DLD1 (cell line): ENCODE data around the gene ZNF691.

Experiments used
- in situ Hi-C: cut with HindIII; loops from 2 replicates; pipeline ENCODE4 v1.10.0; 2017; ENCODE audit warnings: low sequenced_read_pairs

Gene ZNF691

DNA sequence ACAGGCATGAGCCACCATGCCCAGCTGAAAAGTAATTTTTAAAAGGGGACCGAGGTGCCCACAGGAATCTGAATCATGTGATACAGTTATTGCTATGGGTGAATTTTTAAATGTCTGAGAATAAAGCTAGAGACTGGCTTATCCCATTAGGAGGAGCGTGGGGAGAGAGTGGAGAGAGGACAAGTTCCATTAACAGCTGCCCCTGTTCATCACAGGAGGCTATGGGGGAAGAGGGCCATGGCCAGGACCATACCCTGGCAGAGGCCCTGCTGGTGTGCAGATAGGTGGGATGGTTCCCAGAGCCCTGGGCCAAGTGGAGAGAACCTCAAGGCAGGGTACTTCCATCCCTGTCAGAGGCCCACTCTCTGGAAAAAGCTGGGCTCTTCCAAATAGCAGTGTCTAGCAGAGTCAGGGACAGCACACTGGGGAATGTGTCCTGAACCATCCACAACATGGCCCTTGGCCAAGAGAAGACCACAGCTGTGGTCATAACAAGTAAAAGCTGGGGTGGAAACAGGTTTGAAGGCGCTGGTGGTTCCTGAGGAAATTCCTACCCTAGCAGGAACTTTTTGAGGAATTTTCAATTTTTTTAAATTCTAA, 13.7 kb upstream of the ZNF691 start:
- in situ Hi-C loops: no loop called here

DNA sequence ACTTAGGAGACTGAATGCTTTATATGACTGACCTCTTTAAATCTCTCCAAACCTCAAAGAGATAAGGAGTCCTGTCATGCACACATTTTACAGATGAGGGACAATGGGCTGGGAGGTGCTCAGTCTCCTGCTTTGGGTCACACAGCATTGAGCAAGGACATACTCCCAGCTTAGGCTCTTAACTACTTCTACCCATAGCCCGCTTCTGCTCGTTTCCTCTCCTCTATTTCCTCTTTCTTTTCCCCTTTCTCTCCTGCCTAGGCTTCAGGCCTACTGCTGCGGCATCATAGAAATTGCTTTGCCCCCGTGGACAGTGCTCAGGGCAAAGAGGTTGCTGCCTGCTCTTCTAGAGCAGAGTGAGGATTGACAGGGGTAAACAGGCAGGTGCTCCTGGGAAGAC, 12.4 kb upstream of the ZNF691 start:
- in situ Hi-C loops: no loop called here

GRCh38 chr1:42834803-42835202, 11.6 kb upstream of the ZNF691 start:
- in situ Hi-C loops: no loop called here

DNA sequence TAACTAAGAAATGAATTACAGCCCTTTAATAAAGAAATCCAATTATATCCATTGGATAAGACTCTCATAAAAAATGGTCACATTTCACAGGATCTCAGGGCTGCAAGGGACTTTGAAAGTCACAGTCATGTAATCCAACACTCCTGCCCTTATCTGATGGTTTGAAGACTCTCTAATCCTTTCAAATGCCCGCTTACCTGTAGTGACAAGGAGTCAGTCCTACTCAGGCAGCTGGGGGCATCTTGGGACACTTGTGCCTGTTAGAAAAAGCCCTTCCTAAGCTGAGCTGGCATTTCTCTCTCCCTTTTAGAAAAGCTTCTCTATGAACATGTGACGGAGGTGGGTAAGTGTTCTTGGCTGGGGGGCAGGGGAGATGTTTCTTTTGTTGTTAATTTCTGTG, 11.0 kb upstream of the ZNF691 start:
- in situ Hi-C loops: no loop called here

- in situ Hi-C loops: no loop called here
These were observed 8.7 kb upstream of the ZNF691 start for GRCh38 chr1:42837709-42838108.

DNA sequence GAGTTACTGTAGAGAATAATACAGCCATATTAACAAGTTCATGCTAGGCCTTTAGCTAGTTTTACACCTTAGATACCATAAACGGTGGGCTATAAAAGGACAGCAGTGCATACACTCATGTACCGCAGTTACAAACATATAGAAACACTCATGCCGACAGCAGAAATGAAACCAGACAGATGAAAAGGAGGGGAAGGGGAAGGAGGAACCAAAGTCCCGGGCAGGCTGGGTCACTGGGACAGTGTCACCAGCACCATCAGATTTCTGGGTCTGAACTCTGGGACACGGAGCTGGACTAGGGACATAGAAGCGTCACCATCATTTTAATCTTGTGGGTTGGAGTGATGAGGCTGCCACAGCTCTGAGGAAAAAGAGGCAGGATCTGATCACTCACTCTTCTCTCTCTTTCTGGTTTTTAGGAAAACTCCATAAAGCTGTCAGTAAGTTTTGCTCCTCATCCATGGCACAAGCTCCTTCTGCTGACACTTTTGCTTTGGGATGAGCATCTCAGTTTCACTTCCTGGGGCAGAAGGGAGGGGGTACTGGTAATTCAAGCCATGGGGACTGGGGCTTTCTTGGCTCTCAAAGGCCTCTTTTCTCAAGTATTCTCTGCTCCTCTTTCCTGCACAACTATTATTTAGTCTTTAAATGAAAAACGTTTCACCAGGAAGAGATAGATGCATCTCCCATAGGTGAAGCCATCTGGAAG, 7.8 kb upstream of the ZNF691 start:
- in situ Hi-C loops: no loop called here

GRCh38 chr1:42841010-42841409, 5.4 kb upstream of the ZNF691 start:
- in situ Hi-C loops: no loop called here

DNA sequence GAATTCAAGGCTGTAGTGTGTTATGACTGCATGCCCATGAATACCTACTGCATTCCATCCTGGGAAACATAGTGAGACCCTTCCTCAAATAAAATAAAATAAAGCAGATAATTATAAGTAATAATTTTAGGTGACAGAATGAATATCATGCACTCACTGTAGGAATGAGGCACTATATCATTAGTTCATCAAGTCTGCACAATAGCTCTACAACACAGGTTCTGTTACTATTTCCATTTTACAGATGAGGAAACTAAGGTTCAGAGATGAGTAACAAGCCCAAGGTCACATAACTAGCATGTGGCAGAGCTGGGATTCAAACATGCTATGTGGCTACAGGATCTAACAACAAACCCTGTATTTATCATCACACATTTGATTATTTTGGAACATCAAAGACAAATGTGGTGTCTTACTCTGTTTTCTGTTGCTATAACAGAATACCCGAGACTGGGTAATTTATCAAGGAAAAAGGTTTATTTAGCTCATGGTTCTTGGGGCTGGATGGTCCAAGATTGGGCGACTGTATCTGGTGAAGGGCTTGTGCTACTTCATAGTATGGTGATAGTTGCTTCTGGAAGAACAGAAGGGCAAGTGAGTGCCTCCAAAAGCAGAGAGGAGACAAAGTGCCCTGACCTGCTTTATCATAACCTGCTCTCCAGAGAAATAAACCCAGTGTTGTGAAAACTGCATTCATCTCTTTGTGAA, 4.8 kb upstream of the ZNF691 start:
- in situ Hi-C loops: no loop called here

DNA sequence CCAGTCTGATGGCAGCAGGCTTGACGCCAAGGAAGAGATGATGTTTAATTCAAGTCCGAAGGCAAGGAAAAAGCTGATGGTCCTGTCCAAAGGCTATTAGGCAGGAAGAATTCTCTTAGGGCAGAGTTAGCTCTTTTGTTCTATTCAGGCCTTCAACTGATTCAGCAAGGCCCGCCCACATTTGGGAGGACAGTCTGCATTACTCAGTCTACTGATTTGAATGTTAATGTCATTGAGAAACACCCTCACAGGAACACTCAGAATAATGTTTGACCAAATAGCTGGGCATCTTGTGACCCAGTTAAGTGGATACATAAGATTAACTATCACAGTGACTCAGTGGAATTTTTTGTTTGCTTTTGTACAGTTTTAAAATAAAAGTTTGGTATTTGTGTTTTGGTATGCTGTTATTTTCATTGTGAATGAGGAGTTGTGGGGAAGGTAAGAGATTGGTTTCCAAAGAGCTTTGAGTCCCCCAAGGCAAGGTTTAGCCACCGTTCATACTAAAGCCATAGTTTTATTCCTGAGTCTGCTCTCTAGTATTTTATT, 1.7 kb upstream of the ZNF691 start:
- in situ Hi-C loops: no loop called here

DNA sequence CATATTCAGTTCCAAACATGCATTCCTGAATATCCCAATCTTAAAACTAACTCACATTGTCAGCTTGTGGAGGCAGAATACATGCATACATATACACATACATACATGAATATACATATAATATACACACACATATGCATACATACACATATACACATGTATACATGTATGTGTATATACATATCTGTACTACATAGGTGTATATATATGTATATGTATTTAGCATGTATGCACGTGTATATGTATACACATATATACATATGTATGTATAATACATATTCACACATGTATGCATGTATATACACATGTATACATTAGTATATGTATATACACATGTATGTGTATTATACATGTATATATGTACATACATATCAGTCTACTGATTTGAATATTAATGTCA, 1.2 kb upstream of the ZNF691 start:
- in situ Hi-C loops: no loop called here

- in situ Hi-C loops: no loop called here
These were observed 552 bp upstream of the ZNF691 start for GRCh38 chr1:42845866-42846256.

DNA sequence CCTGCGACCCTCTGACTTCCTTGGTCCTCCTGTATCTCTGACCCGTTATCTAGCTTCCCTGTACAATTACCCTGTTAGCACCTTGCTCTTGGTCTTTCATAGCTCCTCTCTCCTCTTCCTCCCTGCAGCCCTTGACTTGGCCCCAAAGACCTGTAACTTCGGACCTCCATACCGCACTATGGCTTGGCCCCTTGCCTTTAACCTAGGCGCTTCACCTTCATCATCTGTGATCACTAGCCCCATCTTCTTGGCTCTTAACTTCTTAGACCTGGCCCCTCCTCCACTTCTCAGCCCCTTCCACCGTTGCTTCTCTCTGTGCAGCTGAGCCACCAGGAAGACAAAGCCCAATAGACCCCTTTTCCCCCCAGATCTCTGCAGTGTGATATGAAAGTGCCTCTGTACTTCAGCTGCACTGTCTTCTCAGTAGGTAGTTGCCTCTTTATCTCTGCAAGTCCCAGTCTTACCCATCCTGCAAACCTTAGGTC, 740 bp downstream of the ZNF691 start:
- in situ Hi-C loops: no loop called here

DNA sequence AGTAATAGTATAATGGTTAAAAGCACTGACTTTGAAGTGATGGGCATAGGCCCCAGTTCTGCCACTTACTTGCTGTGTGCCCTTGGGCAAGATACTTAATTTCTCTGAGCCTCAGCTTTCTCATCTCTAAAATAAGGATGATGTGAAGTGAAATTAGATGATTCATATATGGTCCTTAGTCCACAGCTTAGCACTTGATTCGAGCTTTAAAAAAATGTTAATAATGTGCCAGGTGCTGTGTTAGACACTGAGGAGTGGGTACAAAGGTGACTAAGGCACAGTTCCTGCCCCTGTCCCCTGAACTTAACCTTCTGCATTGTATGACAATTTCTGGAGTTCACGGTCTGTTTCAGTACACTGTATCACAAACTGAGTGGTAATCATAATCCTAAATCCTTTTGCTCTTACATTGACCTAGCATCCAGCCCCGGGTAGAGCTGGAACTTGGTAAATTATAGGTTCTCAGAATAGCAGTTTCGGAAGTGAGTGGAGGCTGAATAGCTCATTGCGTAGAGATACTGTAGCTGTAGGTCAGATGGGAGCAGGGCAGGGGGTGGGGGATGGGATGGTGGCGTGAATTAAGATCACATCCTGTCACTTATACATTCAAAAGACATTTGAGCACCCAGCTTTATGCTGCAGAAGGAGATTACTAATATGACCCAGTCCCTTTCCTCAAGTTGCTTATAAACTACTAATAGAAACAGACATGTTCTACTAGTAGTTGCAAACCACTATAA, 1.5 kb downstream of the ZNF691 start:
- in situ Hi-C loops: no loop called here

DNA sequence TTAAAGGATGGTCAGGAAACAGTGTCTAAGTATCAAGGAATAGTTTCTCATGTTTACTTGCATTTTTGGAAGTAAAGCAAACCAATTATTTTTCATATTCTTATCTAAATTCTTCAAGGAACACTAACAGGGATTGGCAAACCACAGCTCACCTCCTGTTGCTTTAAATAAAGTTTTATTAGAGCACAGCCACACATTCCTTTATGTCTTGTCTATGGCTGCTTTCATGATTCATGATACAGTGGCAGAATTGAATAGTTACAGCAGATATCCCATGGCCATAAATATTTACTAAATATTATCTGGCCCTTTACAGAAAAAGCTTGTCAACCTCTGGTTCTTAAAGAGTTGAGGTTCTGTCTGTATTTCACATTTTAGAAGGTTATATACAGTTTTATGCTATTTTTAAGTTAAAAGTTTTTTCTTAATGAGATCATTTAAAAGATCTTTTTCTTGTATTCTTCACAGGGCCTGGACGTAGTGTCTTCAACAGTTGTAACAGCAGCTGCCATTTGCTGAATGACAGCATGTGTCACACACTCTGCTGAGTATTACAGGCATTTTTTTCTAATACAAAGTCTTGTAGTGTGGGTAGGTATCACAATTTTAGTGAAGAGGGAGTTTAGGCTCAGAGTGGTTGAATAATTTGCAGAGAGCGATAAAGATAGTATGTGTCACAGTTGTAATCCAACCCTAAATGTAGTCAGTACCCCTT, 2.6 kb downstream of the ZNF691 start:
- in situ Hi-C loops: no loop called here

- in situ Hi-C loops: no loop called here
These were observed 3.5 kb downstream of the ZNF691 start for GRCh38 chr1:42849944-42850343.

DNA sequence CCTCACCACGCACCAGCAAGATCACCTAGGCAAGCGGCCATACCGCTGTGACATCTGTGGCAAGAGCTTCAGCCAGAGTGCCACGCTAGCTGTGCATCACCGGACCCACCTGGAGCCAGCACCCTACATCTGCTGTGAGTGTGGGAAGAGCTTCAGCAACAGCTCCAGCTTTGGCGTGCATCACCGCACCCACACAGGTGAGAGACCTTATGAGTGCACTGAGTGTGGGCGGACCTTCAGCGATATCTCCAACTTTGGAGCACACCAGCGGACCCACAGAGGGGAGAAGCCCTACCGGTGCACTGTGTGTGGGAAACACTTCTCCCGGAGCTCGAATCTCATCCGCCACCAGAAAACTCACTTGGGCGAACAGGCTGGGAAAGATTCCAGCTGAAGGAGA, 5.0 kb downstream of the ZNF691 start:
- in situ Hi-C loops: no loop called here

GRCh38 chr1:42851960-42852607, 5.7 kb downstream of the ZNF691 start:
- in situ Hi-C loops: no loop called here

GRCh38 chr1:42852608-42852980, 6.2 kb downstream of the ZNF691 start:
- in situ Hi-C loops: no loop called here

DNA sequence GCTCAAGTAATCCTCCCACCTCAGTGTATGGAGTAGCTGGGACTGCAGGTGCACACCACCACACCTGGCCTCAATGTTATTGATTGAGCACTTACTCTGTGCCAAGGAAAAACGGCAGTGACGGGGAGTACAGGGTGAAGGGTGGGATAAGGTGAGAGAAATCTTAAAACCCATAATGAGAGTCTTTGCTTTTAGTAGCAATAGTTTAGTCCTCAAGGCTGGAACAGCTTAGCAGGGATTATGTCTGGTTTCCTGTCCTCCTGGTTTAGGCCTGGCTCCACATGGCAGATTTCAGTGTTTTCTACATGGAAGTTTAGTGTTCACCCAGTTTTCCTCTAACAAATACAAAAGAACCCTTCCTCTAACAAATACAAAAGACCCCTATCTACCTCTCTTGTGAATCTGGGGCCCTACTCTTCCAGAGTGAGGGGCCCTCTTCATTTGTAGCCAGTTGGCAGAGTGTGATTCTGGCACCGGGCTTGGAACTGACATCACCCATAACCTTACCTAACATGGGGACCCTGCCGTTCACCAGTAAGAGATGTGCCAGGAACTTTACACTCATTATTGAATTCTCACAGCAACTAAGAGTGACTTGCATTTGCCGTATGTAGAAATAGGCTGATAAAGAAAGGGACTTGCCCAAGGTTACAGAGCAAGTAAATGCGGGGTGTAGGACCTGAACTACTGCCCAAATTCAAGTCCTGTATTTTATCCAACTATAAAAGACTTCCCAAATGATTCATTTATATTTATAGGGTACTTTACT, 6.9 kb downstream of the ZNF691 start:
- in situ Hi-C loops: no loop called here
